Duodenal mucosa (tissue), 2 donors: ENCODE measurements around the gene CPA5.
A peak's percentile ranks its signal among the peaks of the same experiment; 100 is the strongest.
"Not testable (repeated sequence)": the region's sequence is repeated elsewhere in the genome, so short reads cannot be mapped to it uniquely, and the experiment has no call there.

Experiments
- H3K27ac ChIP-seq: one replicate; pipeline ENCODE4 v1.7.0; 2013; ENCODE audit warnings: low read depth, low read length
- H3K27me3 ChIP-seq, 2 donors: one replicate each; pipeline ENCODE4 v1.7.0; 2013; ENCODE audit warnings: low read length in 2 of 2, control low read depth in 1 of 2; ENCODE audit not compliant: insufficient read depth in 2 of 2, control insufficient read depth in 1 of 2
- H3K36me3 ChIP-seq, 2 donors: one replicate each; pipeline ENCODE4 v1.7.0; 2013; ENCODE audit warnings: low read length in 2 of 2, control low read depth in 1 of 2; ENCODE audit not compliant: insufficient read depth in 2 of 2, control insufficient read depth in 1 of 2
- H3K4me1 ChIP-seq, 2 donors: one replicate each; pipeline ENCODE4 v1.7.0; 2013; ENCODE audit warnings: low read length in 2 of 2, control low read depth in 1 of 2; ENCODE audit not compliant: insufficient read depth in 2 of 2, control insufficient read depth in 1 of 2
- H3K4me3 ChIP-seq, 2 donors: one replicate each; pipeline ENCODE4 v1.7.0; 2013; ENCODE audit warnings: low read length in 2 of 2, low read depth in 1 of 2
- H3K9ac ChIP-seq, 2 donors: one replicate each; pipeline ENCODE4 v1.7.0; 2013; ENCODE audit warnings: low read length in 2 of 2, low read depth in 1 of 2
- H3K9me3 ChIP-seq, 2 donors: one replicate each; pipeline ENCODE4 v1.7.0; 2013; ENCODE audit warnings: low read length in 2 of 2, control low read depth in 1 of 2; ENCODE audit not compliant: control insufficient read depth in 1 of 2

Gene CPA5

DNA sequence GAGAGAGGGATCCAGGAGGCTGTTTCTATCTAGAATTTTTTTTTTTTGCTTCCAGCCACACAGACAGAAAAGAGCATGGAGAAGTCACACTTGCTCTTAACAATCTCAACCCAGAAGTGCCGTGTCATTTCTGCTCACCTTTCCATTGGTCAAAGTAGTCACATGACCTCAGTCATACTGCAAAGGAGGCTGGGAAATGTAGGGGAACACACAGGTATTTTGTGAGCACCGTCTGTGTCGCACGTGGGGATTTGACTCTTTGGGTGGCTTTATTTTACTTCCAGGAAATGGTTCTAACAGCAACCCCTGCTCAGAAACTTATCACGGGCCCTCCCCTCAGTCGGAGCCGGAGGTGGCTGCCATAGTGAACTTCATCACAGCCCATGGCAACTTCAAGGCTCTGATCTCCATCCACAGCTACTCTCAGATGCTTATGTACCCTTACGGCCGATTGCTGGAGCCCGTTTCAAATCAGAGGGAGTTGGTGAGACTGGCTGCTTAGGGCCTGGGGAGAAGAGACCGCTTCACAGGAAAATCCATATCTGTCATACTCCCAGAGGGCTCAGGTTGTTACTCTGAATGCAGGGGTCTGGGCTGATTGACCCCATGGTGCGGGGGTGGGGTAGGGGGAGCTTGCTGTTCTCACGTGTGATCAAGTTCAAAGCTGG is 22.6 kb downstream of the CPA5 start:
- Histone ChIP-seq H3K36me3 (no peaks in the 10 kb centered on the region), H3K9ac (no peak overlapping the region), H3K27me3 (no peaks in the 10 kb centered on the region), H3K4me3 (no peak overlapping the region), H3K4me1 (peaks cover under 1 to 14% of the 10 kb centered on the region in 2 donors), H3K9me3 (no peaks in the 10 kb centered on the region), H3K27ac (no peak overlapping the region)

DNA sequence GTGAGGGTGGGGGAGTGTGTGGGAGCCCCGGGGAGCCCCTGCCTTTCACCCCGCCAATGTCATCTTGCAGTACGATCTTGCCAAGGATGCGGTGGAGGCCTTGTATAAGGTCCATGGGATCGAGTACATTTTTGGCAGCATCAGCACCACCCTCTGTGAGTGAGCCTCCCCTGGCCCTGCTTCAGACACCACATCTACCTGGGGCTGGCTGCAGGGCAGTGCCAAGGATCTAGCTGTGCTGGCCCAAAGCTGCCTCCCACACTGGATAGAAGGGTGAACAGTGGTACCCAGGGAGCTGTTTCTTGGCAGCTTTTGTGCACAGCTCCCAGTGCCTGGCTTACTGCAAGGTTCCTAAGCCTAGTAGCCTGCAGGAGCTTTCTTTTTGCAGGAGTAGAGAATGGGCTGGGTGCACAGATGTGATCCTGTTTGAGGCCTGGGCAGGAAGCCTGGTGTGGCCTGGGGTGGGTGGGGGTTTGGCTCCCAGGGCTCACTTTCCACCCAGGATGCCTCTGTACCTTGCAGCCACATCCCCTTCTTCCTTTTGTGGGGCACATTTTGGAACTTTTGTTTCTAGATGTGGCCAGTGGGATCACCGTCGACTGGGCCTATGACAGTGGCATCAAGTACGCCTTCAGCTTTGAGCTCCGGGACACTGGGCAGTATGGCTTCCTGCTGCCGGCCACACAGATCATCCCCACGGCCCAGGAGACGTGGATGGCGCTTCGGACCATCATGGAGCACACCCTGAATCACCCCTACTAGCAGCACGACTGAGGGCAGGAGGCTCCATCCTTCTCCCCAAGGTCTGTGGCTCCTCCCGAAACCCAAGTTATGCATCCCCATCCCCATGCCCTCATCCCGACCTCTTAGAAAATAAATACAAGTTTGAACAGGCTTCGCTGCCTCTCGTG is 23.5 kb downstream of the CPA5 start:
- Histone ChIP-seq H3K9me3 (no peaks in the 10 kb centered on the region), H3K4me3 (no peak overlapping the region), H3K27ac (no peak overlapping the region), H3K9ac (no peak overlapping the region), H3K36me3 (no peaks in the 10 kb centered on the region), H3K4me1 (peaks cover 4 to 14% of the 10 kb centered on the region in 2 donors), H3K27me3 (no peaks in the 10 kb centered on the region)

DNA sequence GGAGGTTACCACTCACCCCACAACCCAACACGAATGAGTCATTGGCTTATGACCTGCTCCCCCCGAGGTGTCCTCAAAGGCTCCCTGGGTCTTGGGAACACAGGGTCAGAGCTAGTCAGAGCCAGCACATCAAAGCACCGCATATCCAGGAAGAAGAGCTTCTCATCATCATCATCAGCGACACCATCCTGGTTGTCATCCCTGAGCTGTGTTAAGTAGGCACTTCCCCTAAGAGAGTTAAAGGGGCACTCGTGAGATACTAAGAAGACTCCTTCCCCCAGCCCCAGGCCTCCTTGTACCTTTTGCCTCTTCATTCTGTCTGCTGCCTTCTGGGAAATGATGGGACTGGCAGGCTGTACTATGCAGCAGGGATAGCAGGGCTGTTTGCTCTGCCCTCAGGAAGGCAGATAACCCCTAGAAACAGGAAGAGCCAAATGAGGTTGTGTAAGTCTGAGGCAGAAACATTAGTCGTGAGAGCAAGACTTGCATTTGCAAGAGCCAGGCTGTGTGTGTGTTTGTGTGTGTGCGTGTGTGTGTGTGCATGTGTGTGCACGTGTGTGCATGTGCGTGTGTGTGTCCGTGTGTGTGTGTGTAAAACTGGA is 24.6 kb downstream of the CPA5 start:
- Histone ChIP-seq H3K27me3 (no peaks in the 10 kb centered on the region), H3K4me3 (no peak overlapping the region), H3K9me3 (no peaks in the 10 kb centered on the region), H3K36me3 (no peaks in the 10 kb centered on the region), H3K9ac (no peak overlapping the region), H3K27ac (no peak overlapping the region), H3K4me1 (peaks cover 4 to 14% of the 10 kb centered on the region in 2 donors)

DNA sequence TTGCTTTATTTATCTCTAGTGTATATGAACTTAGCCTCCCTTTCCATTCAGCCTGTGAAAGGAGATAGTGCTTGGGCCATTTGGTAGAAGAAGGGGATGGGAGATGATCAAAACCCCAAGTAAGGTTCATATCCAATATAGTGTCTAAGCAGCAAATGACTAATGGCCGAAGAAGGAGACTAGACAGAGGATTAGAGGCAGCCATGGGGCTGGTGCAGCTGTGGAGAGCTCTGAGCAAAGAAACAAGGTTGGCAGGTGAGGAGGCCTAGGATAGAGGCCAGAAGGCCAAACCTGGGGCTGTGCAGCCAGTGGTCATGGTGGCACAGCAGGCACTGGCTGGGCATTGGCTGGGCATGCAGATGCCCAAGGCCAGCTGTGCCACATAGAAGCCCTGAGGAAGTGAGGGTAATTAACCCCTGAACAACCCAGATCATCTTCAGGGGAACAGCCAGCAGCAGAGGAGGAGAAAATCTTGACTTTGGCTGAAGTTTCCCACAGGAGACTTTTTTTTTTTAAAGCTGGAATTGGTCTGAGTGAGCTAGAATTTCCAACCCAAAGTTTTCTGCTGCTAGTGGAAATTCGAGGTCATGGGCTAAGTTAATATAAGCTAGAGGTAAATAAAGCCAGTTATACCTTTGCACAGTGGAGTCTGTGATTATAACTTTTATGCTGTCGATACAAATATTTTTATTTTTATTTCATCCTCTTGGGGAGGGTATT is 25.4 kb downstream of the CPA5 start:
- Histone ChIP-seq H3K27me3 (no peaks in the 10 kb centered on the region), H3K27ac (no peak overlapping the region), H3K9ac (no peak overlapping the region), H3K9me3 (no peaks in the 10 kb centered on the region), H3K4me3 (no peak overlapping the region), H3K4me1 (peaks cover 4 to 9% of the 10 kb centered on the region in 2 donors), H3K36me3 (no peaks in the 10 kb centered on the region)

DNA sequence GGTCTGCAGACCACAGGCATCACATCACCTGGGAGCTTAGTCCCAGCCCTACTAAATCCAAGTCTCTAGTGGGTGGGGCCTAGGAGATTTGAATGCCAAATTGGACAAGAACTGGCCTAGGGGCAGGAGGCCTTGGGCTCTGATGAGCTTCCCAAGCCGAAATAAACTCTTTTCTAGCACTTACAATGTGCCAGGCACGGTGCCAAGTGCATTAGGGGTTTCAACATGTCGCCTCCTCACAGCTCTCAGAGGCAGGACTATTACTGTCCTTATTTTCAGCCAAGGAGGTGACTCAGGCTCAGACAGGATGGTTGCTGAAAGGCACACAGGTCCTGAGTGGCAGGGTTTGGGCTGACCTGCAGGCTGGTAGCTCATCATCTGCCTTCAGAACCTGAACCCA is 26.4 kb downstream of the CPA5 start:
- no peak overlapping the region for H3K27ac ChIP-seq
- peaks cover 0 to 3% of the 10 kb centered on the region in 2 donors for H3K9me3 ChIP-seq
- no peak overlapping the region for H3K9ac ChIP-seq
- no peaks in the 10 kb centered on the region for H3K36me3 ChIP-seq
- H3K27me3 ChIP-seq: no peaks in the 10 kb centered on the region
- peaks cover 0 to 4% of the 10 kb centered on the region in 2 donors for H3K4me1 ChIP-seq
- no peak overlapping the region for H3K4me3 ChIP-seq

DNA sequence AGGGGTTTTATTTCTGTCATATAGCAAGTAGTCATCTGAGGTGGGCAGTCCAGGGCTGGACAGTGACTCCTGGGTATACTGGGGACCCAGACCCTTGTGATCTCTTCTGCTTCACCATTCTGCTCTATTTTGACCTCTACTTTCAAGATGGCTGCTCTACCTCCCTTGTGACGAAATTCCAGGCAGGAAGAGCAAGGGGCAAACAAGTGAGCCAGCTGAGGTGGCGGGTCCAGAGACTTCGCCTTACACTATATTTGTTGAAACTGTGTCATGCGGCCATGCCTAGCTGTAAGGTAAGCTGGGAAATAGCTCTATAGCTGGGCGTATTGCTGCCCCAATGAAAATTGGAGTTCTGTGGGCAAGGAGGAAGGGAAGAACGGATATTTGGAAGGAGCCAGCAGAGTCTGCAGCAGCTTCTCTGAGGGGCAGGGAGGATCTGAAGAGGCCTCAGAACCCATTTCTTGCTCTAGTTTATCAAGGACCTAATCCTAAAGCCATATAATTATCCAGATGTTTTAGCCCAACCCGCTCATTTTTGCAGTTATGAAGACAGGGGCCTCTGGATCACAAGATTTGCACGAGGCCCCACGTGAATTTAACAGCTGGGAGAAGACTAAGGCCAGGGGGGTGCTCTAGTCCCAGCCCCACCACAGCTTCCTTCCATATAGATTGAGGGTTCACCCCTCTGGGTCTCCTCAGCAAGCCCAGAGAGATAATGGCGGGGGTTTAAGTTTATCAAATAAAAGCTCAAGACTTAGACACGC is 28.0 kb downstream of the CPA5 start:
- no peak overlapping the region for H3K27ac ChIP-seq
- no peaks in the 10 kb centered on the region for H3K27me3 ChIP-seq
- no peak overlapping the region for H3K4me3 ChIP-seq
- no peaks in the 10 kb centered on the region for H3K36me3 ChIP-seq
- peaks cover 0 to 4% of the 10 kb centered on the region in 2 donors for H3K9me3 ChIP-seq
- H3K9ac ChIP-seq: no peak overlapping the region
- peaks cover 0 to 4% of the 10 kb centered on the region in 2 donors for H3K4me1 ChIP-seq

DNA sequence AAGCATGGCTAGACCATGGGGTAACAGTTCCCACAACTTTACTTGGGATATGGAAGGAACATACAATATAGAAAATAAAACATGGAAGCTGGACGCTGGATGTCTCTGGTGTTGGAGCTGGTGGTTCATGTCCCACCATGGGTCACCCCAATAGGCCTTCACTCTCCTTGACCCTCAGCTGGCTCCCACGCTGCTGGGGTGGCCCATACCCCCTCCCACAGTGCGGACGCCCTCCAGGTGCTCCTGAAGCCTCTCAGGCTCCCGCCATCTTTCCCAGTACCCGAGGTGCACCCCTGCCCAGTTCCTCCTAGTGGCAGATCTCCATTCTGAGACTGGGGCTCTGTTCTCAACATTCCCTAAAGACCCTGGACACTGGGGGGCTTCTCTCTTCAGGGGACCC is 29.9 kb downstream of the CPA5 start:
- H3K4me1 ChIP-seq: peaks cover 0 to 4% of the 10 kb centered on the region in 2 donors
- H3K9ac ChIP-seq: no peak overlapping the region
- no peaks in the 10 kb centered on the region for H3K27me3 ChIP-seq
- no peak overlapping the region for H3K4me3 ChIP-seq
- H3K27ac ChIP-seq: peak overlapping the region; percentile 61
- peaks cover 0 to 4% of the 10 kb centered on the region in 2 donors for H3K9me3 ChIP-seq
- H3K36me3 ChIP-seq: no peaks in the 10 kb centered on the region

DNA sequence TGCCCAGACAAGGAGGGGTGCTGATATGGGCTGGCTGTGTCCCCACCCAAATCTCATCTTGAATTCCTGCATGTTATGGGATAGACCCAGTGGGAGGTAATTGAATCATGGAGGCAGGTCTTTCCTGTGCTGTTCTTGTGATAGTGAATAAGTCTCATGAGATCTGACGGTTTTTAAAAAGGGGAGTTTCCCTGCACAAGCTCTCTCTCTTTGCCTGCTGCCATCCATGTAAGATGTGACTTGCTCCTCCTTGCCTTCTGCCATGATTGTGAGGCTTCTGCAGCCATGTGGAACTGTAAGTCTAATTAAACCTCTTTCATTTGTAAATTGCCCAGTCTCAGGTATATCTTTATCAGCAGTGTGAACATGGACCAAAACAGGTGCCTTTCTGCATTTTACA is 31.8 kb downstream of the CPA5 start:
- not testable (repeated sequence) for H3K9ac ChIP-seq, H3K27ac ChIP-seq, H3K36me3 ChIP-seq, H3K27me3 ChIP-seq, H3K4me1 ChIP-seq, H3K4me3 ChIP-seq, H3K9me3 ChIP-seq

DNA sequence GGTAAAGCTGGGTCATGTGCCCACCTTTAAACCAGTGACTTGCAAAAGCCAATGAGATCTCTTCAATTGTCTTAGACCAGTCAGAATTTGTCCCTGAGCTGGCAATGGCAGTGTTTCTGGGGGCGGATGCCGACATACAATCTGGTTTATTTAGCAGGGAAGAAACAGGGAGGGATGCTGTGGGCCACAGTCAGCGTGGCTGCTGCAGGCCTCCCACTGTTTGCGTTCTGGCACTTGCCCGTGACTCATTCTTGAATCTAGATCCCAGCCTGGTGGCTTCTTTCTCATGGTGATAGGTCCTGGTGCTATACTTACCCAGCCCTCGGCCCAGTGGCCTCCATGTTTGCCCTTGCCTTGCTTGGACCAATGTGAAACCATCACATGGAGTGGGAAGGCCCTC is 32.6 kb downstream of the CPA5 start:
- H3K27me3 ChIP-seq: no peaks in the 10 kb centered on the region
- H3K36me3 ChIP-seq: no peaks in the 10 kb centered on the region
- H3K27ac ChIP-seq: no peak overlapping the region
- H3K4me1 ChIP-seq: peaks cover 0 to 4% of the 10 kb centered on the region in 2 donors
- peaks cover 0 to 4% of the 10 kb centered on the region in 2 donors for H3K9me3 ChIP-seq
- no peak overlapping the region for H3K9ac ChIP-seq
- no peak overlapping the region for H3K4me3 ChIP-seq
